HG03354 (cell line): Measurements from ENCODE around the gene ETNK2.
A peak's percentile ranks its signal among the peaks of the same experiment; 100 is the strongest.

Experiments
- ATAC-seq: cut with Tn5 transposase; IDR thresholded peaks from one replicate; pipeline ENCODE4 v1.9.1; 2021; ENCODE audit warnings: mild to moderate bottlenecking; ENCODE audit not compliant: unreplicated experiment, poor library complexity, severe bottlenecking

ETNK2 gene

GRCh38 chr1:204130178-204130577 lies 21.7 kb downstream of the ETNK2 start:
- no peak for ATAC-seq

GRCh38 chr1:204128964-204129896 lies 22.6 kb downstream of the ETNK2 start:
- ATAC-seq: peak; percentile 52

- peak; percentile 15 for ATAC-seq
Measured at GRCh38 chr1:204128464-204128963, 23.3 kb downstream of the ETNK2 start.

- ATAC-seq: no peak
Measured at GRCh38 chr1:204127597-204128242, 24.1 kb downstream of the ETNK2 start.

GRCh38 chr1:204126956-204127355 lies 24.9 kb downstream of the ETNK2 start:
- ATAC-seq: no peak

GRCh38 chr1:204126386-204126785 lies 25.5 kb downstream of the ETNK2 start:
- no peak for ATAC-seq

- ATAC-seq: no peak
Measured at GRCh38 chr1:204125759-204126351, 26.0 kb downstream of the ETNK2 start.

- ATAC-seq: no peak
Measured at GRCh38 chr1:204124639-204125038, 27.2 kb downstream of the ETNK2 start.

GRCh38 chr1:204123376-204123775 lies 28.5 kb downstream of the ETNK2 start:
- no peak for ATAC-seq

- ATAC-seq: no peak
Measured at GRCh38 chr1:204121840-204122555, 29.8 kb downstream of the ETNK2 start.

GRCh38 chr1:204116539-204116938 lies 35.3 kb downstream of the ETNK2 start:
- no peak for ATAC-seq

- no peak for ATAC-seq
Measured at GRCh38 chr1:204115116-204115515, 36.7 kb downstream of the ETNK2 start.

GRCh38 chr1:204114606-204115005 lies 37.2 kb downstream of the ETNK2 start:
- no peak for ATAC-seq

GRCh38 chr1:204113896-204114295 lies 37.9 kb downstream of the ETNK2 start:
- no peak for ATAC-seq

- no peak for ATAC-seq
Measured at GRCh38 chr1:204112876-204113730, 38.7 kb downstream of the ETNK2 start.

- no peak for ATAC-seq
Measured at GRCh38 chr1:204110894-204111633, 40.8 kb downstream of the ETNK2 start.

GRCh38 chr1:204108312-204109141 lies 43.3 kb downstream of the ETNK2 start:
- no peak for ATAC-seq
